PC-9 (cell line): ENCODE results near the gene MACROD2.

ENCODE experiments used
- CTCF ChIP-seq: fragments of 200-600 bp; sonication (generic); conservative IDR thresholded peaks from 2 replicates; pipeline ENCODE4 v1.6.1; 2017; ENCODE audit warnings: mixed run types, antibody characterized with exemption, mild to moderate bottlenecking, moderate library complexity
- EZH2 ChIP-seq: fragments of 200-600 bp; sonication (generic); IDR thresholded peaks from 2 replicates; pipeline ENCODE4 v1.8.0; 2017; ENCODE audit warnings: antibody characterized with exemption, low read depth

GRCh38 chr20:15949391-15949790 is 1954.1 kb downstream of the MACROD2 start:
- TF ChIP-seq CTCF = no peak
- TF ChIP-seq EZH2 = no peak
